Astrocyte (in vitro differentiated cells and primary cell): Measurements from ENCODE around the gene ARIH1.

ENCODE experiments used
- CTCF ChIP-seq: IDR thresholded peaks from 2 replicates; pipeline ENCODE4 v1.5.1; 2011; ENCODE audit warnings: low read depth, mild to moderate bottlenecking, inconsistent platforms, low read length, moderate library complexity; ENCODE audit not compliant: insufficient read depth
- EZH2 ChIP-seq: IDR thresholded peaks from 2 replicates; pipeline ENCODE4 v1.6.1; 2012; ENCODE audit warnings: mild to moderate bottlenecking, low read length, inconsistent platforms; ENCODE audit not compliant: insufficient read depth

- TF ChIP-seq CTCF = no peak
- TF ChIP-seq EZH2 = no peak
These were observed 118.0 kb downstream of the ARIH1 start for GRCh38 chr15:72592097-72592496.
